Measurements from ENCODE around the gene DST. TPM values are rescaled to one million over a fixed set of nuclear protein-coding genes. Genes with fewer than 3 reads are reported as not detected.

The DST gene
- total and polyA plus RNA-seq, 7 experiments from 2014 or later, result 0.46 to 20.3 (median 6.5) TPM

- H3K4me3 Mint-ChIP-seq, result no peak overlapping the region
- DNase-seq, result no peak
- H3K27ac ChIP-seq (ENCODE audit: low read depth, low read length), result no peak overlapping the region
- intact Hi-C loops (cut with micrococcal nuclease), result no loop called here
- no peaks in the 10 kb centered on the region for H3K36me3 ChIP-seq (ENCODE audit: control insufficient read depth in 2 of 3, insufficient read depth in 3 of 3, low read length in 3 of 3)
- H3K9me3 ChIP-seq (ENCODE audit: control insufficient read depth in 2 of 3, low read length in 3 of 3), result no peaks in the 10 kb centered on the region
- H3K4me3 ChIP-seq (ENCODE audit: low read length), result no peak overlapping the region
- H3K9me3 Mint-ChIP-seq, result no peaks in the 10 kb centered on the region
- no peak overlapping the region for H3K27ac Mint-ChIP-seq
- peaks cover 0 to 3% (median 0%) of the 10 kb centered on the region in 5 donors for H3K36me3 Mint-ChIP-seq
- ChIA-PET POLR2A (no interaction called here), CTCF (no interaction called here)
- H3K27me3 ChIP-seq (ENCODE audit: control insufficient read depth in 2 of 2, insufficient read depth in 2 of 2, low read length in 2 of 2), result no peaks in the 10 kb centered on the region
- no peaks in the 10 kb centered on the region for H3K4me1 Mint-ChIP-seq
- no peaks in the 10 kb centered on the region for H3K4me1 ChIP-seq (ENCODE audit: control insufficient read depth in 2 of 2, insufficient read depth in 2 of 2, low read length in 2 of 2)
- no peaks in the 10 kb centered on the region for H3K27me3 Mint-ChIP-seq
- no peak for ATAC-seq
Measured at GRCh38 chr6:56527934-56528333, 114.8 kb downstream of the DST start.

DNA sequence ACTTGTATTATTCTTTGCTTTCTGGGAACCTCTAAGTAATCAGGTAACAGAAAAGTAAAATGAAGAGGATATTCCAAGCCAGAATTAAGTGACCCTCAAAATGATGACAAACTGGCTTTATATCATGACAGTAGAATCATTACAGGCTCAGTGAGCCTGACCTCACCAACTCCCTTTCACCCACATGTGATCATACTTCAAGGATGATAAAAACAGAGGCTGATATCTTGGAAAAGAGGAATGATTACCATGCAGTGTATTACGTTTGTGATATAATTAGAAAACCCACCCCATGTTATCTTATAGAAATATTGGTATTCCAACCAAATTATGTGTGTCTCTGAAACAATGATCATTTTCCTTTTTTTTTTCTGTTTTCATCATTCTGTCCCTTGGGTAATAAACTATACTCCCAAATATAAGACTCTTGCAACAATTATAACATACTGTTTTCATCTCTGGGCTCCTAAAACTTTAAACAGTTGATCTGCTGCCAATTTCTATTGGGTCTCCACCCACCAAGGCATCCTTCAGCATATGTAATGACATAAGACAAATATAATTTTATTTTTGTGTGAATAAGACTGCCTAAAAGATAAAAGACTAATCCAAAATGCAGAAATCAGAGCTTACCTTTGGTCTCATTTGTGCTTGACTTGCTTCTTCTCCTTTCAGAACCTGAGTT lies 115.7 kb downstream of the DST start:
- Histone ChIP-seq H3K36me3 (ENCODE audit: control insufficient read depth in 2 of 3, insufficient read depth in 3 of 3, low read length in 3 of 3) (no peaks in the 10 kb centered on the region), H3K4me3 (ENCODE audit: low read length) (no peak overlapping the region), H3K27me3 (ENCODE audit: control insufficient read depth in 2 of 2, insufficient read depth in 2 of 2, low read length in 2 of 2) (no peaks in the 10 kb centered on the region), H3K9me3 (ENCODE audit: control insufficient read depth in 2 of 3, low read length in 3 of 3) (no peaks in the 10 kb centered on the region), H3K4me1 (ENCODE audit: control insufficient read depth in 2 of 2, insufficient read depth in 2 of 2, low read length in 2 of 2) (no peaks in the 10 kb centered on the region), H3K27ac (ENCODE audit: low read depth, low read length) (no peak overlapping the region)
- DNase-seq (no peak), ATAC-seq (no peak)
- Mint-ChIP-seq H3K36me3 (peaks cover 0 to 1% (median 0%) of the 10 kb centered on the region in 5 donors), H3K4me3 (no peak overlapping the region), H3K9me3 (no peaks in the 10 kb centered on the region), H3K4me1 (no peaks in the 10 kb centered on the region), H3K27ac (no peak overlapping the region), H3K27me3 (no peaks in the 10 kb centered on the region)
- ChIA-PET POLR2A (no interaction called here), CTCF (interaction anchor here (0.8 kb wide), 1 partner anchor 15 kb away, joined by 5 read pairs; no protein-coding TSS in a partner anchor)
- intact Hi-C loops (cut with micrococcal nuclease), result no loop called here

DNA sequence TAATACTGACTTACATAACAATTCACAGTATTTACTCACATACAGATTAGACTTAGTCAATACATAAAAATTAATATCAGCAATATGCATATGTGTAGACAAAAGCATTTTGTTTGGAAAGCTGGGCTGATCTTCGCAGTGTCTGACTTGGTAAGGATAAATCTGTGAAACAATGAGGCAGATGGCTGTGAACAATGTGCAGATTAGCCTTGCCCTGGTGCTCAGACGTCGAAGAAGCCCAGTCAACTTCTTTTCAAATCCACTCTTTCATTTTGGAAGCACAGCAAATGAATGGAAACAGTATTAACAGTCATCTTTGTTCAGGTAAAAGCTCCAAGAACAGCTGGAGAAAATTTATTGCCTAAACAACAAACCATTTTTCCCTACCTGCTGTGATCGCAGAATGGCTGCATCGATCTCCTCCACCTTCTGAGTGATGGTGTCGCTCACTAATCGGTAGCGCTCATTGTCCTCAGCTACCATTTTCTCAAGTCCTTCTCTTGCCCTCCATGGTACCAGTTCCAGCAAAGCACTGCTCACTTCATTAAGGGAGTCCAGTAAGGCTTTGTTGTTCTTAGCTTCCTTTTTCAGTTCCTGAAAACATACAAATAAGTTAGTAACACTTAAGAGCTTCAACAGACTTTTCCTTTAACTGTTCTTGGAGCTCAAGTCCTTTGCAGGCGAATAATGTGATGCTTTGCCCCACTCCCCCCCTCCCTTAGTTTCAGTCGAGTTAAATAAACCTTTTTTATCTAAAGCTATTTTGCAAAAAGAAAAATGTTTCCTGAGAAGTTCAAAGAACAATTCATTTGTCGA lies 116.5 kb downstream of the DST start:
- intact Hi-C loops (cut with micrococcal nuclease), result no loop called here
- no peak overlapping the region for H3K4me3 ChIP-seq (ENCODE audit: low read length)
- H3K27me3 ChIP-seq (ENCODE audit: control insufficient read depth in 2 of 2, insufficient read depth in 2 of 2, low read length in 2 of 2), result no peaks in the 10 kb centered on the region
- POLR2A ChIA-PET, result no interaction called here
- ATAC-seq (no peak), DNase-seq (no peak)
- H3K4me1 Mint-ChIP-seq, result no peaks in the 10 kb centered on the region
- CTCF ChIA-PET, result interaction anchor here (0.8 kb wide), 1 partner anchor 14 kb away, joined by 5 read pairs; no protein-coding TSS in a partner anchor
- no peaks in the 10 kb centered on the region for H3K36me3 Mint-ChIP-seq
- H3K4me1 ChIP-seq (ENCODE audit: control insufficient read depth in 2 of 2, insufficient read depth in 2 of 2, low read length in 2 of 2), result no peaks in the 10 kb centered on the region
- H3K27ac ChIP-seq (ENCODE audit: low read depth, low read length), result no peak overlapping the region
- H3K27me3 Mint-ChIP-seq, result no peaks in the 10 kb centered on the region
- H3K9me3 ChIP-seq (ENCODE audit: control insufficient read depth in 2 of 3, low read length in 3 of 3), result no peaks in the 10 kb centered on the region
- no peaks in the 10 kb centered on the region for H3K36me3 ChIP-seq (ENCODE audit: control insufficient read depth in 2 of 3, insufficient read depth in 3 of 3, low read length in 3 of 3)
- no peak overlapping the region for H3K4me3 Mint-ChIP-seq
- no peaks in the 10 kb centered on the region for H3K9me3 Mint-ChIP-seq
- H3K27ac Mint-ChIP-seq, result no peak overlapping the region

- Histone ChIP-seq H3K9me3 (ENCODE audit: control insufficient read depth in 2 of 3, low read length in 3 of 3) (no peaks in the 10 kb centered on the region), H3K27ac (ENCODE audit: low read depth, low read length) (no peak overlapping the region), H3K4me1 (ENCODE audit: control insufficient read depth in 2 of 2, insufficient read depth in 2 of 2, low read length in 2 of 2) (no peaks in the 10 kb centered on the region), H3K36me3 (ENCODE audit: control insufficient read depth in 2 of 3, insufficient read depth in 3 of 3, low read length in 3 of 3) (no peaks in the 10 kb centered on the region), H3K27me3 (ENCODE audit: control insufficient read depth in 2 of 2, insufficient read depth in 2 of 2, low read length in 2 of 2) (no peaks in the 10 kb centered on the region), H3K4me3 (ENCODE audit: low read length) (no peak overlapping the region)
- Mint-ChIP-seq H3K27ac (no peak overlapping the region), H3K4me1 (no peaks in the 10 kb centered on the region), H3K36me3 (peaks cover 0 to 3% (median 2%) of the 10 kb centered on the region in 5 donors), H3K4me3 (no peak overlapping the region), H3K9me3 (peaks cover 0 to 4% (median 0%) of the 10 kb centered on the region in 11 donors), H3K27me3 (no peaks in the 10 kb centered on the region)
- POLR2A ChIA-PET, result no interaction called here
- intact Hi-C loops (cut with micrococcal nuclease), result no loop called here
- CTCF ChIA-PET, result no interaction called here
- DNase-seq (no peak), ATAC-seq (no peak)
Measured at GRCh38 chr6:56524891-56525703, 117.6 kb downstream of the DST start.

DNA sequence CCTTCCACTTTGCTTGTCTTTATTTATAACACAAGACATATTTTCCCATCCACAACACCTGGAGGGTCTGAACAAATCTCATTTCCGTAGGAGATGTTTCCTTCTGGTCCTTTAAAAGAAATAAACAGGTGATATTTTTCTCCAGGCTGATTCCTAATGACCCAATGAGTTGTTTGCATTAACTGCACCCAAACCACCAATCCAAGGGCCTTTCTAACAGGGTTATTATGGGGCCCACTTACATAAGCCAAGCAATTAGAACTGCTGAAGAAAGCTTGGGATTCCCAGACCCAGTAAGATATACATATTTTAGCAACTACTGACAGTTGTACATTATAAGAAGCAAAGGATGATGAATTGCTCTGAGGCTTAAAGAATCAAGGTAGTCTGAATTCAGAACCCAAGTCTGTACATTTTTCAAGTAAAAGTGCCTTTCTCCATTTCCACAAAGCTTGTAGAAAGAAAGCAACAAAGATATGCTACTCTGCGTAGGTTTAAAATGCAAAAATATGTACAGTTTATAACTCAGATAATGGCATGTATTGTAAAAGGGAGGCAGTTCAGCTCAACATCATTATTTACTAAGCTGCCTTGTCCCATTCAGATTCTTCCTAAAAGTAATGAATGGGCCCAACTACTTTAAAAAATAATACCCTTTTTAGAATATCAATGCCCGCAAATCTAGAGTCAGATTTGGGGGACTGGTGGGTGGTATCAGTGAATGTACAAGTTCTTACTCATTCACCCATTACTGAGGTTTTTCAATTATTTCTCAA lies 120.0 kb downstream of the DST start:
- Histone ChIP-seq H3K4me3 (ENCODE audit: low read length) (no peak overlapping the region), H3K27me3 (ENCODE audit: control insufficient read depth in 2 of 2, insufficient read depth in 2 of 2, low read length in 2 of 2) (no peaks in the 10 kb centered on the region), H3K27ac (ENCODE audit: low read depth, low read length) (no peak overlapping the region), H3K36me3 (ENCODE audit: control insufficient read depth in 2 of 3, insufficient read depth in 3 of 3, low read length in 3 of 3) (no peaks in the 10 kb centered on the region), H3K4me1 (ENCODE audit: control insufficient read depth in 2 of 2, insufficient read depth in 2 of 2, low read length in 2 of 2) (no peaks in the 10 kb centered on the region), H3K9me3 (ENCODE audit: control insufficient read depth in 2 of 3, low read length in 3 of 3) (no peaks in the 10 kb centered on the region)
- H3K36me3 Mint-ChIP-seq, result peaks cover 0 to 8% (median 7%) of the 10 kb centered on the region in 5 donors
- no peak overlapping the region for H3K4me3 Mint-ChIP-seq
- H3K27ac Mint-ChIP-seq, result no peak overlapping the region
- intact Hi-C loops (cut with micrococcal nuclease), result no loop called here
- DNase-seq (no peak), ATAC-seq (no peak)
- ChIA-PET POLR2A (no interaction called here), CTCF (no interaction called here)
- peaks cover 0 to 19% (median 0%) of the 10 kb centered on the region in 11 donors for H3K9me3 Mint-ChIP-seq
- no peaks in the 10 kb centered on the region for H3K4me1 Mint-ChIP-seq
- no peaks in the 10 kb centered on the region for H3K27me3 Mint-ChIP-seq

- Mint-ChIP-seq H3K27me3 (peaks cover 0 to 3% (median 0%) of the 10 kb centered on the region in 5 donors), H3K27ac (no peak overlapping the region), H3K36me3 (peaks cover 0 to 10% (median 8%) of the 10 kb centered on the region in 5 donors), H3K4me3 (no peak overlapping the region), H3K9me3 (peaks cover 0 to 19% (median 0%) of the 10 kb centered on the region in 11 donors), H3K4me1 (no peaks in the 10 kb centered on the region)
- POLR2A ChIA-PET, result no interaction called here
- Histone ChIP-seq H3K4me1 (ENCODE audit: control insufficient read depth in 2 of 2, insufficient read depth in 2 of 2, low read length in 2 of 2) (no peaks in the 10 kb centered on the region), H3K27me3 (ENCODE audit: control insufficient read depth in 2 of 2, insufficient read depth in 2 of 2, low read length in 2 of 2) (no peaks in the 10 kb centered on the region), H3K36me3 (ENCODE audit: control insufficient read depth in 2 of 3, insufficient read depth in 3 of 3, low read length in 3 of 3) (no peaks in the 10 kb centered on the region), H3K4me3 (ENCODE audit: low read length) (no peak overlapping the region), H3K27ac (ENCODE audit: low read depth, low read length) (no peak overlapping the region), H3K9me3 (ENCODE audit: control insufficient read depth in 2 of 3, low read length in 3 of 3) (no peaks in the 10 kb centered on the region)
- CTCF ChIA-PET, result no interaction called here
- ATAC-seq (no peak), DNase-seq (no peak)
- intact Hi-C loops (cut with micrococcal nuclease), result no loop called here
Measured at GRCh38 chr6:56521976-56522375, 120.7 kb downstream of the DST start.

All from naive thymus-derived CD4-positive, alpha-beta T cell (primary cell).